OCI-LY7 (cell line): ENCODE results near the gene TPTE2. TPM values are rescaled to one million over a fixed set of nuclear protein-coding genes. Genes with fewer than 3 reads are reported as not detected.
"Not testable (repeated sequence)": the region's sequence is repeated elsewhere in the genome, so short reads cannot be mapped to it uniquely, and the experiment has no call there.

ENCODE experiments used
- BruUV-seq: library from RNA; stranded (reverse); fragments of 400-500 nt; replicated peaks from 2 replicates; lab custom pipeline; 2021; lab: Mats Ljungman, UMichigan
- CTCF ChIA-PET: fragments of 300-600 bp; sonication (Branson Sonifier 250); formaldehyde crosslinking; loops from one replicate; lab custom pipeline; 2022; ENCODE audit warnings: antibody characterized with exemption; ENCODE audit not compliant: unreplicated experiment; lab: Charles Lee
- POLR2A ChIA-PET: fragments of 300-600 bp; sonication (Branson Sonifier 250); formaldehyde crosslinking; loops from one replicate; lab custom pipeline; 2022; ENCODE audit warnings: antibody characterized with exemption; lab: Charles Lee
- DNase-seq: peaks from one replicate; pipeline ENCODE4 v3.0.0-alpha.2; 2015; ENCODE audit warnings: low spot score
- H2AFZ ChIP-seq: fragments of 200-600 bp; sonication (generic), shearing (Covaris generic); 2 replicates; pipeline ENCODE4 v1.6.1; 2014; ENCODE audit warnings: mild to moderate bottlenecking, antibody characterized with exemption, low read length, moderate library complexity
- H3K27ac ChIP-seq: fragments of 200-600 bp; sonication (generic); 2 replicates; pipeline ENCODE4 v1.5.1; 2014; ENCODE audit warnings: mixed run types, low read depth, mild to moderate bottlenecking, moderate library complexity, low read length, inconsistent platforms; ENCODE audit not compliant: poor library complexity, severe bottlenecking
- H3K36me3 ChIP-seq: fragments of 200-600 bp; sonication (generic); 2 replicates; pipeline ENCODE4 v1.6.1; 2014; ENCODE audit warnings: mild to moderate bottlenecking, antibody characterized with exemption, low read length, moderate library complexity, mixed read lengths; ENCODE audit not compliant: insufficient read depth
- H3K4me1 ChIP-seq: fragments of 200-600 bp; sonication (generic); 2 replicates; pipeline ENCODE4 v1.5.1; 2014; ENCODE audit warnings: mild to moderate bottlenecking, low read length; ENCODE audit not compliant: insufficient read depth, poor library complexity, severe bottlenecking
- H3K4me2 ChIP-seq: fragments of 200-600 bp; sonication (generic); 2 replicates; pipeline ENCODE4 v1.6.1; 2014; ENCODE audit warnings: mild to moderate bottlenecking, low read length
- H3K4me3 ChIP-seq: fragments of 200-600 bp; sonication (generic); 2 replicates; pipeline ENCODE4 v1.5.1; 2014; ENCODE audit warnings: mild to moderate bottlenecking, low read depth, low read length; ENCODE audit not compliant: poor library complexity, severe bottlenecking
- H3K79me2 ChIP-seq: fragments of 200-600 bp; sonication (generic); 2 replicates; pipeline ENCODE4 v1.6.1; 2016; ENCODE audit warnings: low read depth, mild to moderate bottlenecking, low read length, moderate library complexity, mixed read lengths; ENCODE audit not compliant: insufficient read depth
- H3K9me2 ChIP-seq: fragments of 200-600 bp; sonication (generic); 2 replicates; pipeline ENCODE4 v1.6.1; 2016; ENCODE audit warnings: mild to moderate bottlenecking, low read length, mixed read lengths; ENCODE audit not compliant: insufficient read depth
- H3K9me3 ChIP-seq: fragments of 200-600 bp; sonication (generic); 2 replicates; pipeline ENCODE4 v1.6.1; 2014; ENCODE audit warnings: mild to moderate bottlenecking, mixed run types, low read length, mixed read lengths
- H4K20me1 ChIP-seq: fragments of 200-600 bp; sonication (generic); 2 replicates; pipeline ENCODE4 v1.6.1; 2014; ENCODE audit warnings: mild to moderate bottlenecking, antibody characterized with exemption, low read length, moderate library complexity, mixed read lengths; ENCODE audit not compliant: insufficient read depth
- EZH2phosphoT487 ChIP-seq: fragments of 200-600 bp; sonication (generic); IDR thresholded peaks from 2 replicates; pipeline ENCODE4 v1.6.1; 2018; ENCODE audit warnings: low read depth, borderline replicate concordance, mild to moderate bottlenecking, mixed run types, antibody characterized with exemption, low read length, moderate library complexity, mixed read lengths
- intact Hi-C: fragments of 100-400 bp; cut with micrococcal nuclease; formaldehyde crosslinking; loops from one replicate; pipeline ENCODE4 v1.10.0; 2022; ENCODE audit not compliant: unreplicated experiment
- total RNA-seq, 2 experiments: library from RNA; depleted of rRNA in 1 of 2; stranded (reverse); fragments of >200 nt in 1 of 2; shearing (Covaris generic) in 1 of 2; gene quantifications; 2 replicates each; pipeline ENCODE4 v1.2.3, GENCODE V29; 2014 to 2022
- TF ChIP-seq, protein P1 (sequence below): fragments of 200-600 bp; sonication (generic); conservative IDR thresholded peaks from 2 replicates; pipeline ENCODE4 v1.5.1; 2014; ENCODE audit warnings: mild to moderate bottlenecking, antibody characterized with exemption, low read length, moderate library complexity, mixed read lengths

The TPTE2 gene
- total RNA-seq, 2 experiments from 2014 or later = 0.27 TPM; not detected in 1

DNA sequence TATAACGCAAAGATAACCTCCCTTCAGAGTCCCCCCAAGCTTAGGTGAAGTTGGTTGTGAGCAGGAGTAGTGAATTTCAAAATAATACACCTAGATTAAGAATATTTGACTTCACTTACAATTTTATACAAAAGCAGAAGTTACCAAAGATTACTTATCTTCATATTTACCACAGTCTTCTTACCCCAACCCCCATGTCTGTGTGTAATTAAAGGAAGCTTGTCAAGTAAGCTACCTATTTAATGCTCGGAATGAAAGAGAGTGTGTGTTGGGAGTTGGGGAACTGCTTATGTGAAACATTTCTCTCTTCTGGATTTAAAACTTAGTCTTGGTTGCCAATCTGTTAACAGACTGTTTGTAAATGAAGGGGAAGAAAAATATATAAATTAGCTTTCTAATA is 139.1 kb downstream of the TPTE2 start:
- H3K36me3 ChIP-seq, H3K9me3 ChIP-seq, H3K79me2 ChIP-seq, intact Hi-C loops, H3K27ac ChIP-seq, POLR2A ChIA-PET, H3K9me2 ChIP-seq, H4K20me1 ChIP-seq, H2AFZ ChIP-seq, CTCF ChIA-PET, BruUV-seq, H3K4me1 ChIP-seq, DNase-seq, H3K4me3 ChIP-seq, H3K4me2 ChIP-seq: not testable (repeated sequence)

DNA sequence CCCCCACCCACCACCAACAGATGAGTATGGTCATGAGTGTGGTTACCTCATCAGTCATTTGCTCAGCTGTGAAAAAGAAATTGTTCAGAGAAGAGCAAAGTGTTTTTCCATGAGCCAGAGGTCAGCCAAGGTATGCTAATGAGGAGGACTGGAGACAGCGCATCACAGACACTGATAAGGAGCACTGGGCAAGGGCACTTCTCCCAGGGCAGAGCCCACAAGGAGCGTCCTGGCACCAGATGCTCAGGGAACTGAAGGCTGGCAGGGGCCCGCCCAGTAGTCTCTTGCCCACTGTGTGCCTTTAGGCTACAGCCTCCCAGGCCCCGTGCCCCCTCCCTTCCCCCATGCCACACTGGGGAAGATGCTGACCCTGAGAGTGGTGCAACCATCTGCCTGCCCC is 148.8 kb downstream of the TPTE2 start:
- H3K9me3 ChIP-seq, H3K36me3 ChIP-seq, BruUV-seq, H2AFZ ChIP-seq, intact Hi-C loops, H3K79me2 ChIP-seq, H3K4me1 ChIP-seq, H3K4me3 ChIP-seq, H3K9me2 ChIP-seq, POLR2A ChIA-PET, H4K20me1 ChIP-seq, CTCF ChIA-PET, H3K4me2 ChIP-seq, DNase-seq, H3K27ac ChIP-seq: not testable (repeated sequence)

DNA sequence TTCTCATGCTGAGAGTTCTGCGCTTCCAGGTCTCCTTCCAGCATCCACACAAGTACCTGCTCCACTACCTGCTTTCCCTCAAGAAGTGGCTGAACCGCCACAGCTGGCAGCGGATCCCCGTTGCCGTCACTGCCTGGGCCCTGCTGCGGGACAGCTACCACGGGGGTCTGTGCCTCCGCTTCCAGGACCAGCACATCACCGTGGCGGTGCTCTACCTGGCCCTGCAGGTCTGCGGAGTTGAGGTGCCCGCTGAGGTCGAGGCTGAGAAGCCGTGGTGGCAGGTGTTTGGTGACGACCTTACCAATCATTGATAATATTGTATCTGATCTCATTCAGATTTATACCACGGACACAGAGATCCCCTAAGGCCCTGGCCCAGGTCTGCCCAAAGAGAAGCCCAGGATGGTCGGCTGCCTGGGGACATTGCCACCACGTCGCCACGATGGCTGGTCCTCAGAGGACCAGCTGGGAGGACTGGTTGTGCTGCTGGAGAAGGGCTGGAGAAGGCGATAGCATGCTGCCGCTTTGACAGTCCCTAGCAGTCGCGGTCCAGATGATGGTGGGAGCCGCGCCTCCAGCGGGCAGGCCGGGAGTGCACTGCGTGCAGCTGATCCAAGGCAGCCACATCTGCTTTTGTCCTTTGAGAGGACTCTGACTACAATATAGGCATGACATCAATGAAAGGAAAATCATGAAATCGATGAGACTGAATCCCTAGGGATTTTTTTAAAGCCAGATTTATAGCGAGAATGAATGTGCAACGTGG is 178.4 kb downstream of the TPTE2 start:
- intact Hi-C loops, H3K4me2 ChIP-seq, H2AFZ ChIP-seq, DNase-seq, POLR2A ChIA-PET, BruUV-seq, H3K4me3 ChIP-seq, H3K79me2 ChIP-seq, H3K4me1 ChIP-seq, H3K27ac ChIP-seq, H4K20me1 ChIP-seq, CTCF ChIA-PET, H3K36me3 ChIP-seq, H3K9me3 ChIP-seq, H3K9me2 ChIP-seq: not testable (repeated sequence)

DNA sequence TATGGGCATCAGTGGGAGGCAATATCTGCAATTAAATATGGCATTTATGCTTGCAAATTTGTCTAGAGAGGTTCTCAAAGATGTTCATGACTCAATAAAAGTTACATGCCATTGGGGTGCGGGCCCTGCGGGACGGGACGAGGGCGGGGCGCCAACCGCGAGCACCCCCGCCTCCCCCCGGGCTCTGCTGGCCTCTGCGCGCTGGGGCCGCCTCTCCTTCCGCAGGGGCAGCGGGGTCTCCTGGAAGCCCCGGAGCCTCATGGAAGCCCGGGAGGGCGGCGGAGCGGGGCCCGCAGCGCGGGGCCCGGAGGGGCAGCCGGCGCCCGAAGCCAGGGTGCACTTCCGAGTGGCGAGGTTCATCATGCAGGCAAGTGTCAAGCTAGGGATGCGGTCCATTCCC is 179.2 kb downstream of the TPTE2 start:
- Histone ChIP-seq H3K4me3 (no peak overlapping the region), H3K27ac (no peak overlapping the region), H3K4me1 (no peaks in the 10 kb centered on the region), H4K20me1 (no peaks in the 10 kb centered on the region), H3K9me3 (no peaks in the 10 kb centered on the region), H2AFZ (no peak overlapping the region), H3K36me3 (no peaks in the 10 kb centered on the region), H3K4me2 (no peak overlapping the region), H3K79me2 (no peaks in the 10 kb centered on the region), H3K9me2 (no peaks in the 10 kb centered on the region)
- DNase-seq = no peak
- intact Hi-C loops = no loop called here
- TF ChIP-seq EZH2phosphoT487 = no peak
- TF ChIP-seq, protein P1, sequence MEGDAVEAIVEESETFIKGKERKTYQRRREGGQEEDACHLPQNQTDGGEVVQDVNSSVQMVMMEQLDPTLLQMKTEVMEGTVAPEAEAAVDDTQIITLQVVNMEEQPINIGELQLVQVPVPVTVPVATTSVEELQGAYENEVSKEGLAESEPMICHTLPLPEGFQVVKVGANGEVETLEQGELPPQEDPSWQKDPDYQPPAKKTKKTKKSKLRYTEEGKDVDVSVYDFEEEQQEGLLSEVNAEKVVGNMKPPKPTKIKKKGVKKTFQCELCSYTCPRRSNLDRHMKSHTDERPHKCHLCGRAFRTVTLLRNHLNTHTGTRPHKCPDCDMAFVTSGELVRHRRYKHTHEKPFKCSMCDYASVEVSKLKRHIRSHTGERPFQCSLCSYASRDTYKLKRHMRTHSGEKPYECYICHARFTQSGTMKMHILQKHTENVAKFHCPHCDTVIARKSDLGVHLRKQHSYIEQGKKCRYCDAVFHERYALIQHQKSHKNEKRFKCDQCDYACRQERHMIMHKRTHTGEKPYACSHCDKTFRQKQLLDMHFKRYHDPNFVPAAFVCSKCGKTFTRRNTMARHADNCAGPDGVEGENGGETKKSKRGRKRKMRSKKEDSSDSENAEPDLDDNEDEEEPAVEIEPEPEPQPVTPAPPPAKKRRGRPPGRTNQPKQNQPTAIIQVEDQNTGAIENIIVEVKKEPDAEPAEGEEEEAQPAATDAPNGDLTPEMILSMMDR = no peak
- POLR2A ChIA-PET = no interaction called here
- no TSS peak for BruUV-seq
- CTCF ChIA-PET = no interaction called here

Other genes with a start within 250 kb of the TPTE2 start
- gene MPHOSPH8, start 72.1 kb upstream of the TPTE2 start, total RNA-seq (2014; rRNA removed; shearing (Covaris generic)) = 12.8 and 15.9 TPM in 2 replicates
- 26.6 and 31.1 TPM in 2 replicates for gene MPHOSPH8, start 72.1 kb upstream of the TPTE2 start, total RNA-seq (2022)
- gene PSPC1, start 221.4 kb upstream of the TPTE2 start, total RNA-seq (2014; rRNA removed; shearing (Covaris generic)) = 115 and 144 TPM in 2 replicates
- 91.5 and 94.8 TPM in 2 replicates for gene PSPC1, start 221.4 kb upstream of the TPTE2 start, total RNA-seq (2022)